Measurements from ENCODE around the gene STK32C. TPM values are rescaled to one million over a fixed set of nuclear protein-coding genes. Genes with fewer than 3 reads are reported as not detected.
"Not testable (repeated sequence)": the region's sequence is repeated elsewhere in the genome, so short reads cannot be mapped to it uniquely, and the experiment has no call there.

Gene STK32C
- total RNA-seq, 1 donor from 2014 or later = 4.7 TPM

DNA sequence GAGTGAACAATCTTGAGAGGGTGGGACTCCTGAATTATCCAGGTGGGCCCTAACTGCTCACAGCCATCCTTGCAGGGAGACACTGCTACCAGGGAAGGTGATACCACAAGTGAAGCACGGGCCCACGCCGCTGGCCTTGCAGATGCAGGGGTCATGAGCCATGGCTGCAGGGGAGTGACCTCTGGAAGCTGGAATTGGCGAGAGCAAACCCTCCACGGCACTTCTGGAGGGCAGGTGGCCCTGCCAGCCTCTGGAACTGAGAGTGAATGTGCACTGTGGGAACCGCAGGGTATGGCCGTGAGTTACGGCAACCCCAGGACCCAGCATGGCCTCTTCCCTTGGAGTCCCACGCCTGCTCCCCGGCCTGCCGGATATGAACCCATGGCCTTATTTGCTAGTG, 37.5 kb downstream of the STK32C start:
- intact Hi-C loops (cut with DNase I) = no loop called here
- DNase-seq (ENCODE audit: extremely low spot score in 2 of 2) = no peak
- Histone ChIP-seq H3K9me3 (no peaks in the 10 kb centered on the region), H3K36me3 (no peaks in the 10 kb centered on the region), H3K4me1 (peaks cover 15% of the 10 kb centered on the region), H3K27me3 (no peaks in the 10 kb centered on the region), H3K4me3 (no peak overlapping the region), H3K27ac (no peak overlapping the region)
- no peak for TF ChIP-seq POLR2AphosphoS5 (IDR thresholded peaks at IDR 0.05; ENCODE audit: insufficient read depth in 1 of 2, low read depth in 1 of 2)
- no peak for TF ChIP-seq POLR2A (IDR thresholded peaks at IDR 0.05)
- no peak for TF ChIP-seq CTCF (IDR thresholded peaks at IDR 0.05)

- H3K27ac ChIP-seq = no peak overlapping the region
- intact Hi-C loops (cut with DNase I) = no loop called here
These were observed 38.2 kb downstream of the STK32C start for GRCh38 chr10:132269266-132270230.

GRCh38 chr10:132267916-132268315, 39.8 kb downstream of the STK32C start:
- peaks cover 17% of the 10 kb centered on the region for H3K4me1 ChIP-seq
- DNase-seq (ENCODE audit: extremely low spot score in 2 of 2); H3K4me3 ChIP-seq; intact Hi-C loops (cut with DNase I); H3K36me3 ChIP-seq; H3K27me3 ChIP-seq; H3K9me3 ChIP-seq; H3K27ac ChIP-seq: not testable (repeated sequence)

More at GRCh38 chr10:132269266-132270230, 38.2 kb downstream of the STK32C start:
- DNase-seq (ENCODE audit: extremely low spot score in 2 of 2) = no peak
- TF ChIP-seq POLR2AphosphoS5 (IDR thresholded peaks at IDR 0.05; ENCODE audit: insufficient read depth in 1 of 2, low read depth in 1 of 2) = no peak
- no peak for TF ChIP-seq POLR2A (IDR thresholded peaks at IDR 0.05)
- TF ChIP-seq CTCF (IDR thresholded peaks at IDR 0.05) = no peak
- Histone ChIP-seq H3K4me3 (no peak overlapping the region), H3K9me3 (no peaks in the 10 kb centered on the region), H3K36me3 (no peaks in the 10 kb centered on the region), H3K4me1 (peaks cover 17% of the 10 kb centered on the region), H3K27me3 (no peaks in the 10 kb centered on the region)

DNA sequence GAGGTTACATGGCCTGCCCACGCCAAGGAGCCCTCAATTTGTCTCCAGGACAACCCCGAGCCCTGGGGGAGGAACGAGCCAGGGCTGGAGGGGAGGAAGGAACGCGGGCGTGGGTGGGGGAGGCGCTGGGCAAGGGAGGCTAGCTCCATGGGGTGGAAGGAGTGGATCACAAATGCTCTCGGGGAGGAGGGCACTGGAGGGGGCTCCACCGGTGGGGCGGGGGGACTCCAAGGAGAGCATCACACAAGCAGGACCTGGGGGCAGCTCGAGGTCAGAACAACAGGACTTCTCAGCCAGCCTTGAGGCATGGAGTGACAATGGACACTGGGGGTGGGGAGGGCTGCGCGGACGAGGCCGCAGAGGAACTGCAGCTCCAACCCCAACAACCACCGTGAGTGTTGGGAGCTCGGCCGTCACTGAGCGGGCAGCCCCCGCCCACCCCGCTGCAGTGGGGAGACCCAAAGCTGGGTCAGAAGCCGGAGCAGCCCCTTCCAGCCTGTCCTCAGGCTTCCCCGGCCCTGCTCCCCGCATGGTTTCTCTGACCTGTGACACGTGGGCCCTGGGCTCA, 41.1 kb downstream of the STK32C start:
- Histone ChIP-seq H3K4me1 (peaks cover 17% of the 10 kb centered on the region), H3K9me3 (no peaks in the 10 kb centered on the region), H3K27me3 (no peaks in the 10 kb centered on the region), H3K4me3 (no peak overlapping the region), H3K36me3 (no peaks in the 10 kb centered on the region), H3K27ac (no peak overlapping the region)
- no peak for DNase-seq (ENCODE audit: extremely low spot score in 2 of 2)
- TF ChIP-seq POLR2AphosphoS5 (IDR thresholded peaks at IDR 0.05; ENCODE audit: insufficient read depth in 1 of 2, low read depth in 1 of 2) (no peak), CTCF (IDR thresholded peaks at IDR 0.05) (no peak), POLR2A (IDR thresholded peaks at IDR 0.05) (no peak)
- intact Hi-C loops (cut with DNase I) = no loop called here

GRCh38 chr10:132265890-132266496, 41.8 kb downstream of the STK32C start:
- H3K4me1 ChIP-seq = peaks cover 17% of the 10 kb centered on the region
- H3K4me3 ChIP-seq = no peak overlapping the region
- no peaks in the 10 kb centered on the region for H3K9me3 ChIP-seq
- H3K27me3 ChIP-seq = no peaks in the 10 kb centered on the region
- no peaks in the 10 kb centered on the region for H3K36me3 ChIP-seq
- no peak for DNase-seq (ENCODE audit: extremely low spot score in 2 of 2)
- TF ChIP-seq POLR2AphosphoS5 (IDR thresholded peaks at IDR 0.05; ENCODE audit: insufficient read depth in 1 of 2, low read depth in 1 of 2) (no peak), CTCF (IDR thresholded peaks at IDR 0.05) (no peak), POLR2A (IDR thresholded peaks at IDR 0.05) (no peak)
- no peak overlapping the region for H3K27ac ChIP-seq
- intact Hi-C loops (cut with DNase I) = no loop called here
